H1 (cell line): Measurements from ENCODE around the gene LCP1.

Experiments used
- MAFK ChIP-seq: IDR thresholded peaks from 2 replicates; pipeline ENCODE4 v1.6.1; 2012; ENCODE audit warnings: low read depth, mild to moderate bottlenecking, improper control_type of control experiment, low read length
- POLR2A ChIP-seq, 2 experiments: IDR thresholded peaks; 1 replicate in 1 of 2; 2 replicates in 1 of 2; pipeline ENCODE4 v1.6.1; 2011; ENCODE audit warnings: low read depth in 2 of 2, low read length in 2 of 2, mild to moderate bottlenecking in 2 of 2; ENCODE audit errors: control extremely low read depth in 1 of 2
- POLR2AphosphoS5 ChIP-seq: IDR thresholded peaks from 2 replicates; pipeline ENCODE4 v1.6.1; 2011; ENCODE audit warnings: low read depth, low read length
- ZNF274 ChIP-seq: IDR thresholded peaks from 2 replicates; pipeline ENCODE4 v1.7.0; 2012; ENCODE audit warnings: low read length, borderline replicate concordance; ENCODE audit errors: extremely low read depth
- TF ChIP-seq, protein P1 (sequence below), 3 experiments: IDR thresholded peaks; 1 replicate in 2 of 3; 2 replicates in 1 of 3; pipeline versions ENCODE4 v1.5.1 to v1.6.1; 2011; ENCODE audit warnings: low read length in 3 of 3, mild to moderate bottlenecking in 3 of 3, inconsistent platforms in 2 of 3, low read depth in 1 of 3, moderate library complexity in 1 of 3; ENCODE audit not compliant: insufficient read depth in 1 of 3; ENCODE audit errors: control extremely low read depth in 1 of 3

DNA sequence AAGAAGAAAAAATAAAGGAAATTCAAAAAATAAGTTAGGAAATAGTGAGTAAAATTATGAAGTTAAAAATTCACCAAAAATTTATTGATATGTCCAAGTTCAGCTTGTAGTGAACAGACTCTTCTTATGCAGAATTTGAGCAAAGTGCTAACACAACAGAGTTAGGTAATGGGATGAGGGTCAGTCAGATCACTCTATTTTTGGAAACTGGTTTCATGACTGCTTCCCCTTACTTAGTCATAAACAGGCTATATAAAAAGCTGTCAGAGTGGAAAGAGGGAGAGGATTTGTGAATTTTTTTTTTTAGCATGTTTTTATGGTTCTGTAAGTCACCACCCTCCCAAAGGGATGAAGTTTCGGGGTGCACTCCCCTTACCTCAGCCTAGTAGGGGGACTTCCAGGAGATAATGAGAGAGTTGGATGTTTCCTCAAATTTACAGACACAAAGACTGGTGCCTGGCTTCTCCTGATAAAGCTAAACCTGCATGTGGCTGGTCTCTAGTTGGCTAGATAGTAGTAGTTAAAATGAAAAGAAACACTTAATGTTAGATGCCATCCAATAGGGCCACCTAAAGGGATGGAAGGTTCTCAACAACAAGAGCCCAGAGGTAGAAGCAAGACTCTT lies 81.7 kb downstream of the LCP1 start:
- TF ChIP-seq MAFK (no peak), POLR2AphosphoS5 (no peak), ZNF274 (no peak), POLR2A (IDR thresholded peaks at IDR 0.05; ENCODE audit: control extremely low read depth in 1 of 2, low read depth in 2 of 2, low read length in 2 of 2) (no peak)
- TF ChIP-seq, protein P1, sequence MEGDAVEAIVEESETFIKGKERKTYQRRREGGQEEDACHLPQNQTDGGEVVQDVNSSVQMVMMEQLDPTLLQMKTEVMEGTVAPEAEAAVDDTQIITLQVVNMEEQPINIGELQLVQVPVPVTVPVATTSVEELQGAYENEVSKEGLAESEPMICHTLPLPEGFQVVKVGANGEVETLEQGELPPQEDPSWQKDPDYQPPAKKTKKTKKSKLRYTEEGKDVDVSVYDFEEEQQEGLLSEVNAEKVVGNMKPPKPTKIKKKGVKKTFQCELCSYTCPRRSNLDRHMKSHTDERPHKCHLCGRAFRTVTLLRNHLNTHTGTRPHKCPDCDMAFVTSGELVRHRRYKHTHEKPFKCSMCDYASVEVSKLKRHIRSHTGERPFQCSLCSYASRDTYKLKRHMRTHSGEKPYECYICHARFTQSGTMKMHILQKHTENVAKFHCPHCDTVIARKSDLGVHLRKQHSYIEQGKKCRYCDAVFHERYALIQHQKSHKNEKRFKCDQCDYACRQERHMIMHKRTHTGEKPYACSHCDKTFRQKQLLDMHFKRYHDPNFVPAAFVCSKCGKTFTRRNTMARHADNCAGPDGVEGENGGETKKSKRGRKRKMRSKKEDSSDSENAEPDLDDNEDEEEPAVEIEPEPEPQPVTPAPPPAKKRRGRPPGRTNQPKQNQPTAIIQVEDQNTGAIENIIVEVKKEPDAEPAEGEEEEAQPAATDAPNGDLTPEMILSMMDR (IDR thresholded peaks at IDR 0.05; ENCODE audit: control extremely low read depth in 1 of 3, insufficient read depth in 1 of 3, low read depth in 1 of 3, low read length in 3 of 3): no peak
